Activated naive CD8-positive, alpha-beta T cell treated with anti-CD3 and anti-CD28 coated beads, Interleukin-2, amount 50 U/mL, for 24 hours (primary cell): ENCODE measurements around the gene TRIM44.

Source experiments
- ATAC-seq: fragments of 150-1000 bp; cut with Tn5 transposase; one replicate; pipeline ENCODE4 v1.10.0; 2021
- DNase-seq: peaks from one replicate; pipeline ENCODE4 v3.0.0; 2021
- H3K27ac Mint-ChIP-seq: one replicate; pipeline ENCODE4 v1.8.0; 2021; ENCODE audit warnings: mild to moderate bottlenecking, mixed read lengths
- H3K27me3 Mint-ChIP-seq: one replicate; pipeline ENCODE4 v1.8.0; 2021; ENCODE audit warnings: mixed read lengths
- H3K36me3 Mint-ChIP-seq: one replicate; pipeline ENCODE4 v1.8.0; 2021; ENCODE audit warnings: low read depth, mixed read lengths
- H3K4me1 Mint-ChIP-seq: one replicate; pipeline ENCODE4 v1.8.0; 2021; ENCODE audit warnings: mixed read lengths
- H3K4me3 Mint-ChIP-seq: one replicate; pipeline ENCODE4 v1.8.0; 2021; ENCODE audit warnings: mild to moderate bottlenecking, moderate library complexity, mixed read lengths
- H3K9me3 Mint-ChIP-seq: one replicate; pipeline ENCODE4 v1.8.0; 2021; ENCODE audit warnings: mixed read lengths

The TRIM44 gene

GRCh38 chr11:35800970-35801953 is 138.7 kb downstream of the TRIM44 start:
- no peak overlapping the region for H3K27ac Mint-ChIP-seq
- no peak for DNase-seq
- no peak for ATAC-seq
- no peaks in the 10 kb centered on the region for H3K9me3 Mint-ChIP-seq
- H3K4me1 Mint-ChIP-seq = peaks cover 16% of the 10 kb centered on the region
- peaks cover 9% of the 10 kb centered on the region for H3K36me3 Mint-ChIP-seq
- H3K27me3 Mint-ChIP-seq = no peaks in the 10 kb centered on the region
- H3K4me3 Mint-ChIP-seq = no peak overlapping the region

- Mint-ChIP-seq H3K27me3 (no peaks in the 10 kb centered on the region), H3K4me1 (peaks cover 9% of the 10 kb centered on the region), H3K27ac (no peak overlapping the region), H3K4me3 (no peak overlapping the region), H3K9me3 (no peaks in the 10 kb centered on the region), H3K36me3 (peaks cover 16% of the 10 kb centered on the region)
- no peak for ATAC-seq
- DNase-seq = no peak
Observed at GRCh38 chr11:35802221-35802620, 139.6 kb downstream of the TRIM44 start.

GRCh38 chr11:35802672-35803071 is 140.1 kb downstream of the TRIM44 start:
- H3K36me3 Mint-ChIP-seq = peaks cover 19% of the 10 kb centered on the region
- DNase-seq (no peak), ATAC-seq (no peak)
- H3K4me1 Mint-ChIP-seq = peaks cover 9% of the 10 kb centered on the region
- no peaks in the 10 kb centered on the region for H3K27me3 Mint-ChIP-seq
- H3K4me3 Mint-ChIP-seq = no peak overlapping the region
- H3K9me3 Mint-ChIP-seq = no peaks in the 10 kb centered on the region
- no peak overlapping the region for H3K27ac Mint-ChIP-seq

- DNase-seq (no peak), ATAC-seq (no peak)
- Mint-ChIP-seq H3K9me3 (no peaks in the 10 kb centered on the region), H3K27ac (no peak overlapping the region), H3K36me3 (peaks cover 19% of the 10 kb centered on the region), H3K4me3 (no peak overlapping the region), H3K4me1 (peaks cover 9% of the 10 kb centered on the region), H3K27me3 (no peaks in the 10 kb centered on the region)
Observed at GRCh38 chr11:35803115-35803514, 140.5 kb downstream of the TRIM44 start.

- peaks cover 9% of the 10 kb centered on the region for H3K4me1 Mint-ChIP-seq
- no peaks in the 10 kb centered on the region for H3K9me3 Mint-ChIP-seq
- no peak overlapping the region for H3K4me3 Mint-ChIP-seq
- H3K27ac Mint-ChIP-seq = no peak overlapping the region
- no peak for DNase-seq
- H3K27me3 Mint-ChIP-seq = no peaks in the 10 kb centered on the region
- peaks cover 20% of the 10 kb centered on the region for H3K36me3 Mint-ChIP-seq
- no peak for ATAC-seq
Observed at GRCh38 chr11:35804451-35805040, 142.0 kb downstream of the TRIM44 start.

- ATAC-seq (no peak), DNase-seq (no peak)
- H3K27ac Mint-ChIP-seq = no peak overlapping the region
- H3K4me1 Mint-ChIP-seq = no peaks in the 10 kb centered on the region
- no peaks in the 10 kb centered on the region for H3K27me3 Mint-ChIP-seq
- H3K9me3 Mint-ChIP-seq = no peaks in the 10 kb centered on the region
- H3K36me3 Mint-ChIP-seq = peaks cover 25% of the 10 kb centered on the region
- no peak overlapping the region for H3K4me3 Mint-ChIP-seq
Observed at GRCh38 chr11:35809561-35809960, 147.0 kb downstream of the TRIM44 start.

- no peaks in the 10 kb centered on the region for H3K4me1 Mint-ChIP-seq
- H3K27me3 Mint-ChIP-seq = no peaks in the 10 kb centered on the region
- H3K36me3 Mint-ChIP-seq = peaks cover 26% of the 10 kb centered on the region
- no peak overlapping the region for H3K4me3 Mint-ChIP-seq
- no peak for ATAC-seq
- H3K9me3 Mint-ChIP-seq = no peaks in the 10 kb centered on the region
- DNase-seq = no peak
- no peak overlapping the region for H3K27ac Mint-ChIP-seq
Observed at GRCh38 chr11:35810045-35810645, 147.6 kb downstream of the TRIM44 start.

GRCh38 chr11:35811783-35812182 is 149.2 kb downstream of the TRIM44 start:
- no peaks in the 10 kb centered on the region for H3K4me1 Mint-ChIP-seq
- no peaks in the 10 kb centered on the region for H3K27me3 Mint-ChIP-seq
- no peak overlapping the region for H3K4me3 Mint-ChIP-seq
- ATAC-seq = no peak
- H3K27ac Mint-ChIP-seq = no peak overlapping the region
- H3K36me3 Mint-ChIP-seq = peaks cover 29% of the 10 kb centered on the region
- H3K9me3 Mint-ChIP-seq = no peaks in the 10 kb centered on the region
- no peak for DNase-seq

- no peaks in the 10 kb centered on the region for H3K27me3 Mint-ChIP-seq
- no peak overlapping the region for H3K27ac Mint-ChIP-seq
Observed at GRCh38 chr11:35812828-35813227, 150.3 kb downstream of the TRIM44 start.

GRCh38 chr11:35814081-35814695 is 151.6 kb downstream of the TRIM44 start:
- Mint-ChIP-seq H3K4me3 (no peak overlapping the region), H3K9me3 (no peaks in the 10 kb centered on the region), H3K27ac (no peak overlapping the region), H3K4me1 (no peaks in the 10 kb centered on the region), H3K36me3 (peaks cover 23% of the 10 kb centered on the region), H3K27me3 (no peaks in the 10 kb centered on the region)
- ATAC-seq = no peak
- DNase-seq = no peak

More at GRCh38 chr11:35812828-35813227, 150.3 kb downstream of the TRIM44 start:
- DNase-seq (no peak), ATAC-seq (no peak)
- Mint-ChIP-seq H3K4me3 (no peak overlapping the region), H3K36me3 (peaks cover 23% of the 10 kb centered on the region), H3K9me3 (no peaks in the 10 kb centered on the region), H3K4me1 (no peaks in the 10 kb centered on the region)

GRCh38 chr11:35814720-35815305 is 152.2 kb downstream of the TRIM44 start:
- no peak for DNase-seq
- Mint-ChIP-seq H3K4me3 (no peak overlapping the region), H3K36me3 (peaks cover 17% of the 10 kb centered on the region), H3K27ac (no peak overlapping the region), H3K27me3 (no peaks in the 10 kb centered on the region), H3K9me3 (no peaks in the 10 kb centered on the region), H3K4me1 (no peaks in the 10 kb centered on the region)
- no peak for ATAC-seq

GRCh38 chr11:35815556-35816315 is 153.2 kb downstream of the TRIM44 start:
- Mint-ChIP-seq H3K36me3 (peaks cover 17% of the 10 kb centered on the region), H3K9me3 (no peaks in the 10 kb centered on the region), H3K27me3 (no peaks in the 10 kb centered on the region), H3K27ac (no peak overlapping the region), H3K4me3 (no peak overlapping the region), H3K4me1 (no peaks in the 10 kb centered on the region)
- DNase-seq (no peak), ATAC-seq (no peak)

GRCh38 chr11:35820614-35821013 is 158.0 kb downstream of the TRIM44 start:
- peaks cover 7% of the 10 kb centered on the region for H3K4me1 Mint-ChIP-seq
- peaks cover 8% of the 10 kb centered on the region for H3K36me3 Mint-ChIP-seq
- no peaks in the 10 kb centered on the region for H3K9me3 Mint-ChIP-seq
- no peak overlapping the region for H3K27ac Mint-ChIP-seq
- DNase-seq (no peak), ATAC-seq (no peak)
- no peak overlapping the region for H3K4me3 Mint-ChIP-seq
- no peaks in the 10 kb centered on the region for H3K27me3 Mint-ChIP-seq
